Lung (tissue), 12 donors: ENCODE results near the gene PRPF39. TPM values are rescaled to one million over a fixed set of nuclear protein-coding genes. Genes with fewer than 3 reads are reported as not detected.

Source experiments
- ATAC-seq: fragments of 200-7000 bp; cut with Tn5 transposase; one replicate; pipeline ENCODE4 v1.9.1; 2020; ENCODE audit warnings: moderate number of reproducible peaks; ENCODE audit not compliant: insufficient read depth, low FRiP score
- DNase-seq, 3 donors: peaks; one replicate each; pipeline ENCODE4 v3.0.0-alpha.2; 2013 to 2017
- H3K27ac ChIP-seq, 2 donors: one replicate each; pipeline ENCODE4 v1.5.1; 2013; ENCODE audit warnings: mild to moderate bottlenecking in 2 of 2, moderate library complexity in 2 of 2, control low read depth in 1 of 2, inconsistent platforms in 1 of 2, low read depth in 1 of 2, low read length in 1 of 2
- H3K27me3 ChIP-seq, 3 donors: one replicate each; pipeline ENCODE4 v1.5.1; 2013; ENCODE audit warnings: low read length in 2 of 3; ENCODE audit not compliant: control insufficient read depth in 3 of 3, insufficient read depth in 3 of 3
- H3K36me3 ChIP-seq, 4 donors: one replicate each; pipeline ENCODE4 v1.5.1; 2013; ENCODE audit warnings: low read length in 4 of 4, mild to moderate bottlenecking in 1 of 4, moderate library complexity in 1 of 4; ENCODE audit not compliant: control insufficient read depth in 4 of 4, insufficient read depth in 4 of 4
- H3K4me1 ChIP-seq, 5 donors: one replicate each; pipeline ENCODE4 v1.5.1; 2013; ENCODE audit warnings: low read length in 5 of 5, mild to moderate bottlenecking in 2 of 5, moderate library complexity in 1 of 5; ENCODE audit not compliant: control insufficient read depth in 5 of 5, insufficient read depth in 5 of 5
- H3K4me3 ChIP-seq: one replicate; pipeline ENCODE4 v1.5.1; 2013; ENCODE audit warnings: mild to moderate bottlenecking, control low read depth, moderate library complexity
- H3K9ac ChIP-seq, 2 donors: one replicate each; pipeline ENCODE4 v1.5.1; 2013; ENCODE audit warnings: low read length in 2 of 2, control low read depth in 1 of 2; ENCODE audit not compliant: insufficient read depth in 1 of 2
- H3K9me3 ChIP-seq, 4 donors: one replicate each; pipeline ENCODE4 v1.5.1; 2013; ENCODE audit warnings: low read length in 3 of 4, mild to moderate bottlenecking in 1 of 4, moderate library complexity in 1 of 4; ENCODE audit not compliant: control insufficient read depth in 4 of 4, insufficient read depth in 3 of 4
- WGBS, 2 donors: extraction: QIAGEN DNeasy Blood & Tissue Kit; methylation state at CpG; one replicate each; pipeline ENCODE4 v1.1.7; 2013; 5-methylcytosine and 5-hydroxymethylcytosine counted together
- polyA plus RNA-seq, 2 donors: library from polyadenylated mRNA; stranded (reverse); fragments of 200-250 nt; gene quantifications; one replicate each; pipeline ENCODE4 v1.2.1, GENCODE V29; 2013
- total RNA-seq, 2 donors: library from RNA; depleted of rRNA in 1 of 2; stranded (reverse); fragments of >200 nt in 1 of 2; gene quantifications; one replicate each; pipeline ENCODE4 v1.2.1, GENCODE V29; 2014 to 2021
- TF ChIP-seq, protein P1 (sequence below): IDR thresholded peaks from 2 replicates; pipeline ENCODE4 v1.5.1; 2012; ENCODE audit warnings: mild to moderate bottlenecking; ENCODE audit errors: control extremely low read depth, extremely low read depth
- donor health status: control.
- donor health status: control.
- donor health status: Bipolar disorder and iron deficiency.
- donor health status: healthy.
- donor health status: DM: yes; HTN: yes; CAD: no.

The PRPF39 gene
- total and polyA plus RNA-seq, 4 donors, result 10.9 to 79.7 (median 29.7) TPM

DNA sequence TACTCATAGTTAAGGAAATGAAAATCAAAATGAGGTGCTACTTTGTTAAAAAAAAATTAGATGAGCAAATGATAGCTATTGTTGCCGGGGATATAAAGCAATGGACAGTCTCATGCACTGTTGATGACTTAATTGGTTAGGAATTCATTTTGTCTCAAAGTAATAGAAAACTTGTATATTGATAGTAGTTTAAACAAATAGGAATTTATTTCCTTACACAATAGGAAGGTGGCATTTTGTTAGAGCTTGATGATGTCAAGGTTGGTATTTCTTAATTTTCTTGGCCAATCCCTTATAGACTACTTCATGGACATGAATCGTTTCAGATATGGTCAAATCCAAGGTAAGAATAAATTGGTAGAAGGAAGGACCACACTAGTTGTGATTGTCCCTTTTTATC, 7.8 kb downstream of the PRPF39 start:
- peaks cover 0 to 15% (median 0%) of the 10 kb centered on the region in 5 donors for H3K4me1 ChIP-seq
- H3K27ac ChIP-seq, result no peak overlapping the region
- no peak overlapping the region for H3K4me3 ChIP-seq
- ATAC-seq (no peak), DNase-seq (no peak)
- 72 to 87% methylated on average over 2 of the region's 2 CpGs for WGBS, 2 donors
- no peaks in the 10 kb centered on the region for H3K9me3 ChIP-seq
- no peak overlapping the region for H3K9ac ChIP-seq
- TF ChIP-seq, protein P1, sequence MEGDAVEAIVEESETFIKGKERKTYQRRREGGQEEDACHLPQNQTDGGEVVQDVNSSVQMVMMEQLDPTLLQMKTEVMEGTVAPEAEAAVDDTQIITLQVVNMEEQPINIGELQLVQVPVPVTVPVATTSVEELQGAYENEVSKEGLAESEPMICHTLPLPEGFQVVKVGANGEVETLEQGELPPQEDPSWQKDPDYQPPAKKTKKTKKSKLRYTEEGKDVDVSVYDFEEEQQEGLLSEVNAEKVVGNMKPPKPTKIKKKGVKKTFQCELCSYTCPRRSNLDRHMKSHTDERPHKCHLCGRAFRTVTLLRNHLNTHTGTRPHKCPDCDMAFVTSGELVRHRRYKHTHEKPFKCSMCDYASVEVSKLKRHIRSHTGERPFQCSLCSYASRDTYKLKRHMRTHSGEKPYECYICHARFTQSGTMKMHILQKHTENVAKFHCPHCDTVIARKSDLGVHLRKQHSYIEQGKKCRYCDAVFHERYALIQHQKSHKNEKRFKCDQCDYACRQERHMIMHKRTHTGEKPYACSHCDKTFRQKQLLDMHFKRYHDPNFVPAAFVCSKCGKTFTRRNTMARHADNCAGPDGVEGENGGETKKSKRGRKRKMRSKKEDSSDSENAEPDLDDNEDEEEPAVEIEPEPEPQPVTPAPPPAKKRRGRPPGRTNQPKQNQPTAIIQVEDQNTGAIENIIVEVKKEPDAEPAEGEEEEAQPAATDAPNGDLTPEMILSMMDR, result no peak
- no peaks in the 10 kb centered on the region for H3K27me3 ChIP-seq
- peaks cover 9 to 11% (median 10%) of the 10 kb centered on the region in 4 donors for H3K36me3 ChIP-seq

DNA sequence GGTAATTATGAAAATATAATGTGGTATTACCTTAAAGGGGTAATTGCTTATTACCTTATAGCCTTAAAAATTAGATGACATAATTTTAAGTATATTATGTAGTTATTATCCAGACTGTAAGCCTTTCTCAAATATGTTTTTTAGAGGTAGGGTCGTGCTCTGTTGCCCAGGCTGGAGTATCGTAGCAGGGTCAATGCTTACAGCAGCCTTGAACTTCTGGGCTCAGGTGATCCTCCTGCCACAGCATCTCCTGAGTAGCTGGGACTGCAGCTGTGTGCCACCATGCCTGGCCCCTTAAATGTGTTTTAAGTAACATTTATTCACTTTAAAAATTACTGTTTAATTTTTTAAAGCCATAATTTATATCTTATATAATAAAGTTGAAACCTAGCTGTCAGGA, 10.4 kb downstream of the PRPF39 start:
- Histone ChIP-seq H3K27ac (no peak overlapping the region), H3K36me3 (peaks cover 8 to 21% (median 15%) of the 10 kb centered on the region in 4 donors), H3K9ac (no peak overlapping the region), H3K27me3 (no peaks in the 10 kb centered on the region), H3K4me1 (peaks cover 0 to 3% (median 0%) of the 10 kb centered on the region in 5 donors), H3K4me3 (no peak overlapping the region), H3K9me3 (no peaks in the 10 kb centered on the region)
- WGBS, 2 donors, result 95 to 98% methylated on average over 2 of the region's 2 CpGs
- DNase-seq (no peak), ATAC-seq (no peak)
- TF ChIP-seq, protein P1, result no peak

DNA sequence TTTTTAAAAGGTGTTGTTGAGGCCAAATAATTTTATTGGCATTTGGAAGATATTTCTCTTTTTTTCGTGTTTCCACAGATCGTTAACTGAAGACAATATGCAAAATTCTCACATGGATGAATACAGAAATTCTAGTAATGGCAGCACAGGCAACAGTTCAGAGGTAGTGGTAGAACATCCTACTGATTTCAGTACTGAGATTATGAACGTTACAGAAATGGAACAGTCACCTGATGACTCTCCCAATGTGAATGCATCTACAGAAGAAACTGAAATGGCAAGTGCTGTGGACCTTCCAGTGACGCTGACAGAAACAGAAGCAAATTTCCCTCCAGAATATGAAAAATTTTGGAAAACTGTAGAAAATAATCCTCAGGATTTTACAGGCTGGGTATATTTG, 11.2 kb downstream of the PRPF39 start:
- ATAC-seq (no peak), DNase-seq (no peak)
- Histone ChIP-seq H3K4me1 (peaks cover 0 to 2% (median 0%) of the 10 kb centered on the region in 5 donors), H3K27ac (no peak overlapping the region), H3K27me3 (no peaks in the 10 kb centered on the region), H3K9ac (no peak overlapping the region), H3K36me3 (peaks cover 9 to 29% (median 17%) of the 10 kb centered on the region in 4 donors), H3K4me3 (no peak overlapping the region), H3K9me3 (no peaks in the 10 kb centered on the region)
- TF ChIP-seq, protein P1, result no peak
- WGBS, 2 donors, result 91 to 93% methylated on average over 4 of the region's 4 CpGs

DNA sequence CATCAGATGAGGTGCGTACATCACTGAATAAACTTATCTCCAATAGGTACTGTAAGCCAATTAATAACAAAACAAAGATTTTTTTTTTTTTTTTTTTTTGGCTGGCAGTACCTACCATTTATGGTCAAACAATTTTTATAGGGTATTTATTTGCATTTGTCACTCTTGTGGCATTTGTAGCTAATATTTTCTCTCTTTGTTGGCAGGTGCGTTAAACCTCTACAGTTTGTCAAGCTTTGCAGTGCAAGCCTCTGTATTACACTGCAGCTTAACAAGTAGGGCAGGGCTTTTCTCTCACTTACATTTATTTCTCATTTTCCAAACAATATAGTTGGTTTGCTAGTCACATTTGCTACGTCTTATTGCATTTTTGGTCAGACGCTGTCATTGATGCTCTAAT, 12.3 kb downstream of the PRPF39 start:
- TF ChIP-seq, protein P1, result no peak
- no peak for DNase-seq
- ATAC-seq, result no peak
- H3K27me3 ChIP-seq, result no peaks in the 10 kb centered on the region
- H3K4me1 ChIP-seq, result peaks cover 0 to 2% (median 0%) of the 10 kb centered on the region in 5 donors
- WGBS, 2 donors, result 94 to 95% methylated on average over 4 of the region's 4 CpGs
- H3K4me3 ChIP-seq, result no peak overlapping the region
- H3K36me3 ChIP-seq, result peaks cover 9 to 30% (median 21%) of the 10 kb centered on the region in 4 donors
- no peak overlapping the region for H3K27ac ChIP-seq
- no peaks in the 10 kb centered on the region for H3K9me3 ChIP-seq
- no peak overlapping the region for H3K9ac ChIP-seq
